ENCODE measurements around the gene CHN2.
A peak's percentile ranks its signal among the peaks of the same experiment; 100 is the strongest.

Gene CHN2

GRCh38 chr7:29231671-29232232 lies 37.2 kb downstream of the CHN2 start:
- Histone ChIP-seq H3K27me3 (no peaks in the 10 kb centered on the region; the same call in 1 of the 2 replicates), H3K4me3 (ENCODE audit: low read depth, low read length) (no peak overlapping the region), H3K4me1 (no peaks in the 10 kb centered on the region), H3K36me3 (no peaks in the 10 kb centered on the region), H3K9me3 (no peaks in the 10 kb centered on the region)
- DNase-seq = no peak
- TF ChIP-seq CTCF (IDR thresholded peaks at IDR 0.05; ENCODE audit: low read depth, low read length) = no peak

GRCh38 chr7:29234438-29234837 lies 39.9 kb downstream of the CHN2 start:
- no peaks in the 10 kb centered on the region for H3K36me3 ChIP-seq
- no peak for DNase-seq
- H3K4me1 ChIP-seq = no peaks in the 10 kb centered on the region
- H3K9me3 ChIP-seq = no peaks in the 10 kb centered on the region
- H3K4me3 ChIP-seq (ENCODE audit: low read depth, low read length) = no peak overlapping the region
- TF ChIP-seq CTCF (IDR thresholded peaks at IDR 0.05; ENCODE audit: low read depth, low read length) = no peak
- H3K27me3 ChIP-seq = no peaks in the 10 kb centered on the region

GRCh38 chr7:29236071-29236580 lies 41.6 kb downstream of the CHN2 start:
- TF ChIP-seq CTCF (IDR thresholded peaks at IDR 0.05; ENCODE audit: low read depth, low read length) = no peak
- H3K4me1 ChIP-seq = no peaks in the 10 kb centered on the region
- no peaks in the 10 kb centered on the region for H3K9me3 ChIP-seq
- no peak overlapping the region for H3K4me3 ChIP-seq (ENCODE audit: low read depth, low read length)
- no peak for DNase-seq
- no peaks in the 10 kb centered on the region for H3K27me3 ChIP-seq
- H3K36me3 ChIP-seq = no peaks in the 10 kb centered on the region

- Histone ChIP-seq H3K27me3 (no peaks in the 10 kb centered on the region), H3K4me1 (no peaks in the 10 kb centered on the region), H3K4me3 (ENCODE audit: low read depth, low read length) (no peak overlapping the region), H3K36me3 (no peaks in the 10 kb centered on the region), H3K9me3 (no peaks in the 10 kb centered on the region)
- DNase-seq = no peak
- no peak for TF ChIP-seq CTCF (IDR thresholded peaks at IDR 0.05; ENCODE audit: low read depth, low read length)
These were observed 42.1 kb downstream of the CHN2 start for GRCh38 chr7:29236649-29237048.

- no peak for TF ChIP-seq CTCF (IDR thresholded peaks at IDR 0.05; ENCODE audit: low read depth, low read length)
- DNase-seq = no peak
- H3K36me3 ChIP-seq = no peaks in the 10 kb centered on the region
- no peaks in the 10 kb centered on the region for H3K4me1 ChIP-seq
- no peaks in the 10 kb centered on the region for H3K9me3 ChIP-seq
- no peak overlapping the region for H3K4me3 ChIP-seq (ENCODE audit: low read depth, low read length)
- H3K27me3 ChIP-seq = no peaks in the 10 kb centered on the region
These were observed 42.9 kb downstream of the CHN2 start for GRCh38 chr7:29237489-29237888.

- Histone ChIP-seq H3K27me3 (no peaks in the 10 kb centered on the region), H3K9me3 (no peaks in the 10 kb centered on the region), H3K4me3 (ENCODE audit: low read depth, low read length) (no peak overlapping the region), H3K4me1 (no peaks in the 10 kb centered on the region), H3K36me3 (no peaks in the 10 kb centered on the region)
- DNase-seq = no peak
- TF ChIP-seq CTCF (IDR thresholded peaks at IDR 0.05; ENCODE audit: low read depth, low read length) = peak; percentile 46
These were observed 45.1 kb downstream of the CHN2 start for GRCh38 chr7:29239638-29240037.
